Measurements from ENCODE around the gene CDH12.

The CDH12 gene

DNA sequence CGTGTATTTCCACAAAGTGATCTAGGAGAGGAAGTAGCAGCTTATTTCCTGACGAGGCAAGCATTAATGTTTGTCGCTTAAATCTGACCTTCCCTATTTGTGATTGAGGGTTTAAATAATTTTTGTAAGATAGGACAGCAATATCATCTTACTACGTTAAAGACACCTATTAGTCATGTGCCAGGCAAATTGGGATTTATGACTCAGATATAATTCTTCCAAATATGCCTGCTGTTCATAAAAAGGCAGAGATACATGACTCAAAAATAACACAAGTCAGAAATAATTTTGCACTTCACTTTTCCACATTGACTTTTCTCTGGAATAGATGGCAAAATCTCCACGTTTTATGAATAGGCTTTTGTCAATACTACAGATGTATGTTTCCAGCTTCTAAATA, 43.0 kb upstream of the CDH12 start:
- Histone ChIP-seq H3K9me3 (ENCODE audit: insufficient read depth, low read depth, low read length) (peaks cover 3% of the 10 kb centered on the region), H3K36me3 (ENCODE audit: control insufficient read depth in 1 of 2, insufficient read depth in 2 of 2, low read length in 2 of 2) (no peaks in the 10 kb centered on the region), H3K9ac (ENCODE audit: low read length) (no peak overlapping the region), H2AK5ac (ENCODE audit: low read length) (no peak overlapping the region), H2BK120ac (ENCODE audit: insufficient read depth, low read length, poor library complexity) (no peak overlapping the region), H2BK5ac (ENCODE audit: low read depth, low read length, poor library complexity) (no peak overlapping the region), H3K27me3 (ENCODE audit: insufficient read depth, low read length) (no peaks in the 10 kb centered on the region), H2BK12ac (ENCODE audit: low read length) (no peak overlapping the region), H4K8ac (ENCODE audit: low read depth, low read length) (no peak overlapping the region), H3K4ac (ENCODE audit: low read depth, low read length) (no peak overlapping the region), H4K91ac (ENCODE audit: low read depth, low read length) (no peak overlapping the region), H3K18ac (ENCODE audit: low read length) (no peak overlapping the region), H2AFZ (ENCODE audit: insufficient read depth, low read length, poor library complexity) (no peak overlapping the region), H4K12ac (ENCODE audit: low read depth, low read length) (no peak overlapping the region), H3K79me1 (ENCODE audit: low read length) (no peaks in the 10 kb centered on the region), H3K79me2 (ENCODE audit: control insufficient read depth, insufficient read depth, low read length, poor library complexity) (no peaks in the 10 kb centered on the region), H3K27ac (ENCODE audit: low read depth, low read length) (no peak overlapping the region), H3K4me3 (ENCODE audit: low read depth, low read length) (no peak overlapping the region), H3K23ac (ENCODE audit: low read length) (no peak overlapping the region), H3K4me2 (ENCODE audit: low read length) (no peak overlapping the region), H3K14ac (ENCODE audit: low read length) (no peak overlapping the region), H3K4me1 (ENCODE audit: control insufficient read depth in 1 of 2, insufficient read depth in 2 of 2, low read length in 2 of 2) (no peaks in the 10 kb centered on the region)
- no peak for DNase-seq
- WGBS (ENCODE audit: extremely low coverage, insufficient coverage, insufficient read length), result no CpG with 5 or more reads among the region's 5 CpGs

DNA sequence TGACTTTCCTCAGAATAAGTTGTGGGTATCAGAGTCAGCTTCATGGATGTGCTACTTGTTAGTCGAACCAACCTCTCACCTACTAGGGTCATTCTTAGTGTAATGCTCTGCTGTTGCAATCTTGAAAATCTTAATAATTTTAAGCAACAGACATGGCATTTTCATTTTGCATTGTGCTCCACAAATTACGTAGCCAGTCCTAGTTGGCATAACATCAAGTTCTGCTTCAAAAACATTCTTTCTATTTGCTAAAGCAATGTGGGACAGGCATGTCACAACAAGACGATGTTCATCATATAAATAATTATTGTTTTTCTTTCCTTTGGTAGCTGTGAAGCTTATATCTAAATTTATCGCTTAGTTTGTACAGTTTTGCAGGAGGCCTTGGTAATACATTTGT, 39.3 kb upstream of the CDH12 start:
- WGBS (ENCODE audit: extremely low coverage, insufficient coverage, insufficient read length), result no CpG with 5 or more reads among the region's 4 CpGs
- H3K4me1 ChIP-seq (ENCODE audit: control insufficient read depth in 1 of 2, insufficient read depth in 2 of 2, low read length in 2 of 2), result no peaks in the 10 kb centered on the region
- H3K4me3 ChIP-seq (ENCODE audit: low read depth, low read length), result no peak overlapping the region
- H4K12ac ChIP-seq (ENCODE audit: low read depth, low read length), result no peak overlapping the region
- no peak overlapping the region for H3K27ac ChIP-seq (ENCODE audit: low read depth, low read length)
- no peak overlapping the region for H3K14ac ChIP-seq (ENCODE audit: low read length)
- no peak overlapping the region for H2AK5ac ChIP-seq (ENCODE audit: low read length)
- H3K18ac ChIP-seq (ENCODE audit: low read length), result no peak overlapping the region
- no peak overlapping the region for H2AFZ ChIP-seq (ENCODE audit: insufficient read depth, low read length, poor library complexity)
- no peaks in the 10 kb centered on the region for H3K9me3 ChIP-seq (ENCODE audit: insufficient read depth, low read depth, low read length)
- no peak overlapping the region for H3K23ac ChIP-seq (ENCODE audit: low read length)
- no peak overlapping the region for H3K4ac ChIP-seq (ENCODE audit: low read depth, low read length)
- H3K79me2 ChIP-seq (ENCODE audit: control insufficient read depth, insufficient read depth, low read length, poor library complexity), result no peaks in the 10 kb centered on the region
- no peak overlapping the region for H2BK12ac ChIP-seq (ENCODE audit: low read length)
- H3K79me1 ChIP-seq (ENCODE audit: low read length), result no peaks in the 10 kb centered on the region
- H3K9ac ChIP-seq (ENCODE audit: low read length), result no peak overlapping the region
- H4K8ac ChIP-seq (ENCODE audit: low read depth, low read length), result no peak overlapping the region
- H3K27me3 ChIP-seq (ENCODE audit: insufficient read depth, low read length), result no peaks in the 10 kb centered on the region
- no peak overlapping the region for H2BK120ac ChIP-seq (ENCODE audit: insufficient read depth, low read length, poor library complexity)
- H3K36me3 ChIP-seq (ENCODE audit: control insufficient read depth in 1 of 2, insufficient read depth in 2 of 2, low read length in 2 of 2), result no peaks in the 10 kb centered on the region
- DNase-seq, result no peak
- H2BK5ac ChIP-seq (ENCODE audit: low read depth, low read length, poor library complexity), result no peak overlapping the region
- no peak overlapping the region for H3K4me2 ChIP-seq (ENCODE audit: low read length)
- H4K91ac ChIP-seq (ENCODE audit: low read depth, low read length), result no peak overlapping the region

DNA sequence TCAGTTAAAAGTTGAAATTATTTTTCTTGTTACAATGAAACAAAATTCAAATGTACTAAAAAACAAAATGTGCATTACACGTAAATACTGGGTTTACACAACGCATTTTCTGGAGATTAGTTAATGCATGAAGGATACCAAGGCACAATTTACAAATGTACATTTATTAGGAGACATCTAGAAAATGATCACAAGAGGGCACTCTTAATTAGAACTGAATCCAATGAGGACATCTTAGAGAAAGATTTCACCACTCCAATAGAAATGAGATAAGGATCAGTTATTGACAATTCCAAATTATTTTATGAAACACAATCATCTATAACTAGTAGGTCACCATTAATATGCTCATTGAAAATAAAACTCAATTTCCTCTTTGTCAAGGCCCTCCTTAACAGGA, 36.6 kb upstream of the CDH12 start:
- Histone ChIP-seq H3K9me3 (ENCODE audit: insufficient read depth, low read depth, low read length) (no peaks in the 10 kb centered on the region), H3K18ac (ENCODE audit: low read length) (no peak overlapping the region), H4K8ac (ENCODE audit: low read depth, low read length) (no peak overlapping the region), H2AFZ (ENCODE audit: insufficient read depth, low read length, poor library complexity) (no peak overlapping the region), H3K23ac (ENCODE audit: low read length) (no peak overlapping the region), H3K4me2 (ENCODE audit: low read length) (no peak overlapping the region), H2BK120ac (ENCODE audit: insufficient read depth, low read length, poor library complexity) (no peak overlapping the region), H3K27ac (ENCODE audit: low read depth, low read length) (no peak overlapping the region), H3K4ac (ENCODE audit: low read depth, low read length) (no peak overlapping the region), H2AK5ac (ENCODE audit: low read length) (no peak overlapping the region), H4K91ac (ENCODE audit: low read depth, low read length) (no peak overlapping the region), H3K79me1 (ENCODE audit: low read length) (no peaks in the 10 kb centered on the region), H2BK5ac (ENCODE audit: low read depth, low read length, poor library complexity) (no peak overlapping the region), H3K27me3 (ENCODE audit: insufficient read depth, low read length) (no peaks in the 10 kb centered on the region), H3K79me2 (ENCODE audit: control insufficient read depth, insufficient read depth, low read length, poor library complexity) (no peaks in the 10 kb centered on the region), H3K4me3 (ENCODE audit: low read depth, low read length) (no peak overlapping the region), H3K36me3 (ENCODE audit: control insufficient read depth in 1 of 2, insufficient read depth in 2 of 2, low read length in 2 of 2) (no peaks in the 10 kb centered on the region), H4K12ac (ENCODE audit: low read depth, low read length) (no peak overlapping the region), H3K14ac (ENCODE audit: low read length) (no peak overlapping the region), H2BK12ac (ENCODE audit: low read length) (no peak overlapping the region), H3K4me1 (ENCODE audit: control insufficient read depth in 1 of 2, insufficient read depth in 2 of 2, low read length in 2 of 2) (no peaks in the 10 kb centered on the region), H3K9ac (ENCODE audit: low read length) (no peak overlapping the region)
- no peak for DNase-seq
- WGBS (ENCODE audit: extremely low coverage, insufficient coverage, insufficient read length), result no CpG with 5 or more reads among the region's 2 CpGs

DNA sequence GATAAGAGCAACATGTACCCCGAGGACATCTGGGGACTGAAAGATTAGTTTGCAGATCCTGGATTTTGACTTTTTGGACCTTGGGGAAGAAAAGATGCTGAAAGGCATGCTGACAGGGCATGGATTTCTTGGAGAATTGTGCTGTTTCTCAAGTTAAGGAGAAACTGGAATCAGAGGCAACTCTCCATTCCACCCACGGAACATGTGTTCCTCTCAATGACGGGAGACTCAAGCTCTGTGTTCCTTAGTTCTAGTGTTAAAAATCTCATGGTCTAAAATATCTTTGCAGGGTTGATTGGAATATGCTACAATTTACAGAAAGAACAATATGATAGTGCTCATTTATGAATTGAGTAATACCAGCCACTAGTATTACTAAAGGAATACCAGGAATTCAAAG, 34.4 kb upstream of the CDH12 start:
- H3K4me2 ChIP-seq (ENCODE audit: low read length), result no peak overlapping the region
- H3K79me2 ChIP-seq (ENCODE audit: control insufficient read depth, insufficient read depth, low read length, poor library complexity), result no peaks in the 10 kb centered on the region
- H3K14ac ChIP-seq (ENCODE audit: low read length), result no peak overlapping the region
- no peak overlapping the region for H4K8ac ChIP-seq (ENCODE audit: low read depth, low read length)
- H3K27ac ChIP-seq (ENCODE audit: low read depth, low read length), result no peak overlapping the region
- H3K9ac ChIP-seq (ENCODE audit: low read length), result no peak overlapping the region
- no peak overlapping the region for H4K12ac ChIP-seq (ENCODE audit: low read depth, low read length)
- H3K79me1 ChIP-seq (ENCODE audit: low read length), result no peaks in the 10 kb centered on the region
- H3K27me3 ChIP-seq (ENCODE audit: insufficient read depth, low read length), result no peaks in the 10 kb centered on the region
- no peak overlapping the region for H2AK5ac ChIP-seq (ENCODE audit: low read length)
- H3K23ac ChIP-seq (ENCODE audit: low read length), result no peak overlapping the region
- no peak for DNase-seq
- H3K36me3 ChIP-seq (ENCODE audit: control insufficient read depth in 1 of 2, insufficient read depth in 2 of 2, low read length in 2 of 2), result no peaks in the 10 kb centered on the region
- no peaks in the 10 kb centered on the region for H3K9me3 ChIP-seq (ENCODE audit: insufficient read depth, low read depth, low read length)
- no peak overlapping the region for H3K18ac ChIP-seq (ENCODE audit: low read length)
- H2BK5ac ChIP-seq (ENCODE audit: low read depth, low read length, poor library complexity), result no peak overlapping the region
- no peak overlapping the region for H2BK12ac ChIP-seq (ENCODE audit: low read length)
- H3K4ac ChIP-seq (ENCODE audit: low read depth, low read length), result no peak overlapping the region
- no peak overlapping the region for H4K91ac ChIP-seq (ENCODE audit: low read depth, low read length)
- H3K4me1 ChIP-seq (ENCODE audit: control insufficient read depth in 1 of 2, insufficient read depth in 2 of 2, low read length in 2 of 2), result no peaks in the 10 kb centered on the region
- WGBS (ENCODE audit: extremely low coverage, insufficient coverage, insufficient read length), result no CpG with 5 or more reads among the region's 3 CpGs
- H2BK120ac ChIP-seq (ENCODE audit: insufficient read depth, low read length, poor library complexity), result no peak overlapping the region
- no peak overlapping the region for H3K4me3 ChIP-seq (ENCODE audit: low read depth, low read length)
- no peak overlapping the region for H2AFZ ChIP-seq (ENCODE audit: insufficient read depth, low read length, poor library complexity)

Data from trophoblast cell (in vitro differentiated cells and primary cell).